COR-L47 (cell line): ENCODE measurements around the gene MSRB1.
A peak's percentile ranks its signal among the peaks of the same experiment; 100 is the strongest.
"Not testable (repeated sequence)": the region's sequence is repeated elsewhere in the genome, so short reads cannot be mapped to it uniquely, and the experiment has no call there.

Source experiments
- DNase-seq: peaks from one replicate; lab custom pipeline; 2025; lab: John Stamatoyannopoulos, UW

The MSRB1 gene

GRCh38 chr16:1938910-1939309, 4.1 kb downstream of the MSRB1 start:
- no peak for DNase-seq

GRCh38 chr16:1938316-1938715, 4.7 kb downstream of the MSRB1 start:
- DNase-seq = no peak

- DNase-seq = no peak
These were observed 6.0 kb downstream of the MSRB1 start for GRCh38 chr16:1936945-1937479.

GRCh38 chr16:1933097-1933661, 9.8 kb downstream of the MSRB1 start:
- DNase-seq = no peak

GRCh38 chr16:1932050-1933028, 10.7 kb downstream of the MSRB1 start:
- DNase-seq = peak; percentile 58

- no peak for DNase-seq
These were observed 12.7 kb downstream of the MSRB1 start for GRCh38 chr16:1930338-1930720.

GRCh38 chr16:1929578-1930337, 13.2 kb downstream of the MSRB1 start:
- peak; percentile 58 for DNase-seq

GRCh38 chr16:1929105-1929504, 13.9 kb downstream of the MSRB1 start:
- no peak for DNase-seq

GRCh38 chr16:1926271-1926670, 16.7 kb downstream of the MSRB1 start:
- DNase-seq = no peak

GRCh38 chr16:1924095-1924494, 18.9 kb downstream of the MSRB1 start:
- DNase-seq = no peak

- peak; percentile 73 for DNase-seq
These were observed 19.5 kb downstream of the MSRB1 start for GRCh38 chr16:1923299-1924034.

- no peak for DNase-seq
These were observed 20.6 kb downstream of the MSRB1 start for GRCh38 chr16:1922357-1922756.

GRCh38 chr16:1920727-1921171, 22.2 kb downstream of the MSRB1 start:
- peak; percentile 10 for DNase-seq

- not testable (repeated sequence) for DNase-seq
These were observed 22.9 kb downstream of the MSRB1 start for GRCh38 chr16:1920122-1920521.

GRCh38 chr16:1919327-1919998, 23.5 kb downstream of the MSRB1 start:
- DNase-seq = no peak

- no peak for DNase-seq
These were observed 24.4 kb downstream of the MSRB1 start, which contains the start of gene HS3ST6 for GRCh38 chr16:1918351-1919326. Gene HS3ST6 (minus strand): TSS chr16:1918415. CDS start chr16:1918323, 92 bp downstream.

GRCh38 chr16:1917665-1918350, 25.2 kb downstream of the MSRB1 start:
- DNase-seq = no peak

- DNase-seq = no peak
These were observed 25.8 kb downstream of the MSRB1 start for GRCh38 chr16:1917056-1917664.

- no peak for DNase-seq
These were observed 26.4 kb downstream of the MSRB1 start for GRCh38 chr16:1916640-1916990.
